Fibroblast of skin of left quadriceps (primary cell): Measurements from ENCODE around the gene PRKCA.
A peak's percentile ranks its signal among the peaks of the same experiment; 100 is the strongest.

Experiments
- DNase-seq, 2 experiments: peaks; one replicate each; pipeline ENCODE4 v3.0.0-alpha.2; 2013; ENCODE audit warnings: low read depth in 2 of 2

PRKCA gene

DNA sequence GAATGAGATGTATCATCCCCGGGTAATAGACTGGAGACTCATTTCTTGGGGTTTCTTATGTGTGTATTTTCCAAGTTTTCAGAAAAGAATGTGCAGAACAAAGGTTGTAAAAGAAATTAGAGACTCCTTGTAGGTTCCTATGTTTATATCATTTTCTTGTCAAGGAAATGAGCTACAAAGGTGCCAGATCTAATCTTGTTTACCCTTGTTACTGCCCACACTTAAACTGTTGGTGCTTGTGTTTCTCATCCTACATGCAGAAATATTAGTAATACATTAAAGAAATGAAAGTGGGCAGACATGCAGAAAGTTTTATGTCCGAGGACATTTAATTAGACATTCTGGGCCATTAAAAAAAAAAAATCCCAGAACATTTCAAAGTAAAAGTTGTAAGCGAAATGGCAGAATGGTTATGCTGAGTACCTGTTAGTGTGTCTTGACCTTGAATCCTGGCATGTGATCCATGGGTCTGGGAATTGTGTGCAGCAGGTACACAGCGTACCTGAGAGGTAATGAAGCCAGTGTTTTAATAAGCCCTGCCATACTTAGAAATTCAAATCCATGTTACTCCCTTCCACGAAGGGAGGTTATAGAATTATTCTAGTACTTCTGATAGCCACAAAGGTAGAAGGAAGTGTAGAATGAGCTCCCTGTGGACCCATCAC, 469.9 kb downstream of the PRKCA start:
- DNase-seq, result no peak

GRCh38 chr17:66775271-66775670, 472.9 kb downstream of the PRKCA start:
- no peak for DNase-seq

DNA sequence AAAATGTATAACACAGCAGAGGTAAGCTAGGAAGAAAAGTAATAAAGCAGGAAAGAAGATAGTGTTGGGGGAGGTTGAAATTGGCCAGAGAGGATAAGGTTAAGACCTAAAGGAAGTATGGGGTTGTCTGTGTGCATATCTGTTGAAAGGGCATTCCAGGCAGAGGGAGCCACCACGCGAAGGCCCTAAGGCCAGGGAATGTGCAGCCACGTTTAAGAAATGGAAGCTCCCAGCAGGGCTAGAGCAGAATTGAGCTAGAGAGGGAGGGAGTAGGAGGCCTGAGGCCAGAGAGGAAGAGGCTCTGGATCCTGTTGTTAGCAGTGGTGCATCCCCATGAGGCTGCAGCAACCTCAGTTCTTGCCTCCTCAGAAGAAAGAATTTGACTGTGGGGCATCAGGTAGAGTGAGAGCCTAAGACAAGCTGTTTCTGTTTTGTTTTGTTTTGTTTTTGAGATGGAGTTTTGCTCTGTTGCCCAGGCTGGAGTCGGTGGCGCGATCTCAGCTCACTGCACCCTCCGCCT, 473.5 kb downstream of the PRKCA start:
- no peak for DNase-seq

DNA sequence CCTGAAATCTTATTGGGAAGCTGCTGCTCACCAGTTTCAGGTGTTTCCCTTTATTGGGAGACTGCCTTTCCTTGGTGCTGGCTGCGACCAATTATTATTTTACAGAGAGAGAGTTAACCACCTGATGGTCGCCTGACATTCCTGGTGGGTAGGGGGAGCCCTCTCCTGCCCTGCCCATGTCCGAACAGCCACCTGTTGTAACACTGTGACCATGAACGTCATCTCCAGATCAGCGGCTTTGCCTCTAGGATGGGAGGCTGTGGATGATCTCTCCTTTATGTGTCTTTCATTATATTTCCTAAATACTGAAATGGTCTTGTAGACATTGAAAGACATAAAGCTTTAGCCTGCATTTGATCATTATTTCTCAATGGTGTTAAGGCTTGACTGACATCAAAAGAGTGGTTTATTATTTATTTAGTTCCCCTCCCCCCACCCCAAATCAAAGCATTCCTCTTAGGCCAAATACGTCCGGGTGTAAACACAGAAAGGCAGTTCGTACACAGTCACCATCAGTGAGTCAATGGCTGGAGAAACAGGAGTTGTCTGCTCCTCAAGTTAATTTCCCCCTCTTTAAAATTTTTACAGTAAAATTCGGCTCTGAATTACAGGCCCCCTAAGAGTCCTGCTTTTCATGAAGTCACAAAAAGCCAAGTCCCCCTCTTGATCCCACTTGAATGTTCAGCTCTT, 474.7 kb downstream of the PRKCA start:
- DNase-seq, result no peak

GRCh38 chr17:66777689-66778225, 475.3 kb downstream of the PRKCA start:
- DNase-seq, result peak; percentile 19 to 20

DNA sequence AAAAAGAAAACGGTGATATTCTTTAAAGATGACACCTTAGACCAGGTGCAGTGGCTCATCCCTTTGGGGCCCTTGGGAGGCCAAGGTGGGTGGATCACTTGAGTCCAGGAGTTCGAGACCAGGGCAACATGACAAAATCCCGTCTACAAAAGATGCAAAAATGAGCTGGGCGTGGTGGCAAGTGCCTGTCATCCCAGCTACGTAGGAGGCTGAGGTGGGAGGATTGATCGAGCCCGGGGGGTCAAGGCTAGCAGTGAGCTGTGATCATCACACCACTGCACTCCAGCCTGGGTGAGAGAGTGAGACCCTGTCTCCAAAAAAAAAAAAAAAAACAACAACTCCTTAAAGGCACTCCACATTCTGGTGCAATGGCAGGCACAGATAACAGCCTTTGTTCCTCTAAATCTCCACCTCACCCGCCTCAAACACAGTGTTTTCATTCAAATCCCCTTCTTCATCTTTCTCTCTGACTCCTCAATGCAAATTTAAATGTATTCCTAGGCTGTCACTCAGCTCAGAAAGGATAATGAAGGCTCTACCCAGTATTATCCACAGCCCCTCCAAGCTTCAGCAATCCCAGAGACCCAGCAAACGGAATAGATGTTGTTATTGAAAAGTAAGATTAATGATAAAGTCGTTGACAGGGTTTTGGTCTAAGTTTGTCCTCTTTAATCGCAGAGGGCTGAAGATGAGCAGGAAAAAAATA, 476.3 kb downstream of the PRKCA start:
- no peak for DNase-seq

GRCh38 chr17:66779237-66779606, 476.8 kb downstream of the PRKCA start:
- DNase-seq, result no peak

GRCh38 chr17:66781135-66781534, 478.7 kb downstream of the PRKCA start:
- DNase-seq, result no peak

- DNase-seq, result no peak
Observed at GRCh38 chr17:66782851-66783250, 480.4 kb downstream of the PRKCA start.

- DNase-seq, result no peak
Observed at GRCh38 chr17:66783656-66784381, 481.4 kb downstream of the PRKCA start.

DNA sequence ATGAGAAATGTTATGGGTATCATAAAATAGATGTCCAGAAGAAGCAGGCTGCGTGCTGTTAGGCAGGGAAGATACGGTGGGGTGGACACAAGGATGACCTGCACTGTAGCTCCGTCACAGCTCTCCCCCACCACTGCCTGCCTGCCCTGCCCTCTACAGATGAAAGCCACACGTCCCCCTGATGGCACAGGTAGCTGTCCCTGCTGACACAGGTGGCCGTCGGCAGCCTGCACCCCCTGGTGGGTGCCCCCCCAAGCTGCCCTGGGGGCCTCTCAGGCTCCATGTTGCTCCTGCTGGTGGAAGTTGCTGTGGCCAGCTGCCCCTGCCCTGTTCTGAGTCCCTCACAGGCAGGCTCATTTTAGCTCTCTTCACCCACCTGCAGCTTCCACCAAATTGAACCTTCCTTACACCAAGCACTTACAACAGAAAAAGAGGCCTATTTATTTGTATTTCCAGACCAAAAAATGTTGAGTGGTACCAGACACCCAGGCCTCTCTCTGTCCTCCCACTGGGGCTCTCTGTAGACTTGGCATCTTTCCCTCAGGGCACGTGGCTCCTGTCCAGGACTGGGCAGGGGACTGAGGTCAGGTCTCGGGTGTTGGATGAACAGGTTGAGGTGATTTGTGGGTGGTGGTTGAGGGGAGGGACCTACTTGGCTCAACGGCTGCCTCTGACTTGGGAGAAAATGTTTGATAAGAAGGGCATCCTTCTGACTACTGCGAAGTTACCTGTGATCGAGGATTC, 482.4 kb downstream of the PRKCA start:
- DNase-seq, result no peak

DNA sequence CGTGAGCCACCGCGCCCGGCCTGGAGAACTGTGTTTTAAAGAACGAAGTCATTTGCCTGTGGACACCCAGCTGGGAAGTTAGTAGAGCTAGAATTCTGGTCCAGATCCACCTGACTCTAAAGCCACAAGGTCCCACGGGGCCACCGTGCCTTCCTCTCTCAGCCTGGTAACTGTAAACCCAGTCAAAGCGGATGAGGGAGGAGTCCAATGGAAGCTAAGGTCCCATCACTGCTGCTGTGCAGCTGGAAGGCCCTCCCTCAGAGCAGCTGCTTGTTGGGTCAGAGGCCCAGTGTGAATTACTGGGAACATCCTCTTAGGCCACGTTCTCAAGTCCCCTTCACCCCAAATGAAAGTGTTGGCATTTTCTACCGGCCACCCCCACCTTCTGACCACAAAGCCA, 483.7 kb downstream of the PRKCA start:
- DNase-seq, result no peak

- no peak for DNase-seq
Observed at GRCh38 chr17:66787914-66788313, 485.5 kb downstream of the PRKCA start.

DNA sequence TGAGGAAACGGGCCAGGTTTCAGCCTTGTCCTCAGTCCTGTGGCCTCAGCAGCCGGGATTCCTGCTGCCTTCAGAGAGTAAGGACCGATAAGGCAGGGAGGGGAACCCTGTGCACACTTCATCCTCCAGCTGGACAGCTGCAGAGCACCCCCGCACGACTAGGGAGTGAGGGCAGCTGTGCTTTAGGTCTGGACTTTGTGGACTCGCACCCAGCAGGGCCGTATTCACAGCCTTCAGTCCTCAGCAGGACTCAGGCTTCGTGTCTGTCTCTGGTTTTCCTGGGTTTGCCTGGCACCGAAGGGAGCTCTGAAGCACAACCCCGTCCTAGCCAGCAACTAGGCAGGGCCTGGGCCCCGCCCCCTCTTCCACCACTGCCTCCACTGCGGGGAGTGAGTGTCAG, 486.7 kb downstream of the PRKCA start:
- DNase-seq, result no peak

DNA sequence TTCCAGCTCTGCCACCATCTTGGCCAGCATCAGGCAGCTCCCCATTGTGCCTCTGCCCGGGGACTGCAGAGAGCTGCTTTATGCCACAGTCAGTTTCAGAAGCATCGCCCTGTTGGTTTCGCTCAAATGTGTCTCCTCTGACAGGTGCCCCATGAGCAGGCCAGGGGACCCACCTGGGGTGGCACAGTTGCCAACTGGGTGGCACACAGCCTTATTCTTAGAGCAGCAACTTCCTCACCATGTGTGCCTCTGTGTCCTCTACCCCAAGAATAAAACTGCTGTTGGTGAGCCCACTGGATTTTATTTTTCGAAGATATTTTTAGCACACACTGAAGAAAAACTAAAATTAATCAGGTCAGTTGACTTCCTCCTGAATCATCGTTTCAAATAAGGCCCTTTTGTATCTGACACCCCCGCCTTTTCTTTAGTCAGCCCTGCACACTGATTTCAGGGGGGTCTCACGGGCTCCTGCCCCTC, 487.6 kb downstream of the PRKCA start:
- no peak for DNase-seq

GRCh38 chr17:66790501-66791061, 488.2 kb downstream of the PRKCA start:
- no peak for DNase-seq

DNA sequence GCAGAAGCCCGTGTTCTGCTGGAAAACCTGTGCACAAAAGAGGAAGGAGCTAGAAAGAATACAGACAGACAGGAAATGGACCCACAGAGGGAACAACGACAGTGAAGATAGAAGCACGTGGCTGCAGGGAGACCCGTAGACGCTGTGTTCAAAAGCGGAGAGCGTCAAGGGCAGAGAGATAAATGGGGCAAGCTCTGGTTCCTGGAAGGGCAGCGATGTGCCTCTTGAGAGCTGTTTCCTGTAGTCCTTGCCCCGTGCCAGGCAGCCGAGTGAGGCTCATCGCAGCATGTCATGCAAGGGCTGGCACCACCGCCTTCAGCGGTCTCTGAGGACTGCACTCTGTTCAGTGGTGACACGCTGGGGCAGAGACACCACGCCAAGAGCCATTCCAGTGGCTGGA, 488.9 kb downstream of the PRKCA start:
- no peak for DNase-seq

DNA sequence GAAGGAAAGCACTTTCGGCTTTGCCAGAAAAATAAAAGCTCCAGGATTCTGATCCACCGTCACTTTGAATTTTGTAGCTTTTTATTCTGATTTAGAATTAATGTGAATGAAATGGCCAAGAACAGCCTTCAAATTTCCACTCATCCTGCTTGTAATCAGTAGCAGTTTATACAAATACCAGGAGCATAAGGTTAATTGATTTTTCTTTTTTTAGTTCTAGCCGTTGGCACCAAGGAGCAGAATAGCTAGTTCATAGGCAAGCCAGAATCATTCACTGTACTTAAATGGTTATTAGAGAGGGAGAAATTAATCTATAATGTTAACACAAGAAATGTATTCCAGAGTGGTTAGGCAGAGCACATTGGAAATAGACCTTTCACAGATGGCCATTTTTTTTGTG, 491.4 kb downstream of the PRKCA start:
- no peak for DNase-seq

- no peak for DNase-seq
Observed at GRCh38 chr17:66795486-66795885, 493.1 kb downstream of the PRKCA start.

GRCh38 chr17:66799849-66800537, 497.6 kb downstream of the PRKCA start:
- DNase-seq, result no peak
